SK-N-SH (cell line): ENCODE data around the gene PLPPR2. TPM values are rescaled to one million over a fixed set of nuclear protein-coding genes. Genes with fewer than 3 reads are reported as not detected.
"Not testable (repeated sequence)": the region's sequence is repeated elsewhere in the genome, so short reads cannot be mapped to it uniquely, and the experiment has no call there.

Experiments
- CTCF ChIA-PET: fragments of 300-600, 350-600 bp; formaldehyde crosslinking; extraction: SDS; loops from one replicate; lab custom pipeline; 2021; lab: Yijun Ruan, JAX
- POLR2A ChIA-PET: fragments of 350-600 bp; sonication (Branson Sonifier 250); formaldehyde crosslinking; extraction: SDS; loops from one replicate; lab custom pipeline; 2020; ENCODE audit warnings: antibody characterized with exemption, inconsistent platforms; lab: Yijun Ruan, JAX
- DNase-seq: peaks from one replicate; pipeline ENCODE4 v3.0.0; 2012
- H2AFZ ChIP-seq: fragments of 200-600 bp; sonication (generic); 2 replicates; pipeline ENCODE4 v1.8.1; 2016; ENCODE audit warnings: antibody characterized with exemption, mild to moderate bottlenecking, low read depth
- H3F3A ChIP-seq: fragments of 200-600 bp; sonication (generic); replicated peaks from 2 replicates; pipeline ENCODE3; 2016; ENCODE audit warnings: antibody characterized with exemption, mild to moderate bottlenecking; ENCODE audit not compliant: insufficient read depth
- H3K27ac ChIP-seq, 2 experiments: fragments of 200-500 bp in 1 of 2; fragments of 200-600 bp in 1 of 2; sonication (Bioruptor generic) in 1 of 2; sonication (generic), shearing (Covaris generic) in 1 of 2; 2 replicates each; pipeline versions ENCODE4 v1.5.1 to v1.6.1; 2014 to 2016; ENCODE audit warnings: low read depth in 2 of 2, inconsistent platforms in 1 of 2, low read length in 1 of 2, mild to moderate bottlenecking in 1 of 2, mixed read lengths in 1 of 2
- H3K27me3 ChIP-seq: fragments of 200-600 bp; sonication (generic), shearing (Covaris generic); 2 replicates; pipeline ENCODE4 v1.6.1; 2016; ENCODE audit warnings: mixed run types; ENCODE audit not compliant: insufficient read depth
- H3K36me3 ChIP-seq, 2 experiments: fragments of 200-500 bp in 1 of 2; fragments of 200-600 bp in 1 of 2; sonication (Bioruptor generic) in 1 of 2; sonication (generic) in 1 of 2; replicated peaks in 1 of 2; 2 replicates each; pipeline versions ENCODE3 to v1.5.1; 2014 to 2016; ENCODE audit warnings: low read length in 1 of 2, mild to moderate bottlenecking in 1 of 2; ENCODE audit not compliant: insufficient read depth in 2 of 2, control insufficient read depth in 1 of 2
- H3K4me1 ChIP-seq, 2 experiments: fragments of 200-500 bp in 1 of 2; fragments of 200-600 bp in 1 of 2; sonication (Bioruptor generic) in 1 of 2; sonication (generic), shearing (Covaris generic) in 1 of 2; 2 replicates each; pipeline versions ENCODE4 v1.5.1 to v1.6.1; 2014 to 2016; ENCODE audit warnings: low read depth in 1 of 2, low read length in 1 of 2, mixed run types in 1 of 2; ENCODE audit not compliant: insufficient read depth in 2 of 2, control insufficient read depth in 1 of 2
- H3K4me2 ChIP-seq: fragments of 200-600 bp; sonication (generic), shearing (Covaris generic); 2 replicates; pipeline ENCODE4 v1.6.1; 2017; ENCODE audit warnings: mixed run types
- H3K4me3 ChIP-seq, 2 experiments: fragments of 200-500 bp in 1 of 2; fragments of 200-600 bp in 1 of 2; sonication (Bioruptor generic) in 1 of 2; sonication (generic), shearing (Covaris generic) in 1 of 2; 2 replicates each; pipeline versions ENCODE4 v1.5.1 to v1.8.1; 2014 to 2016; ENCODE audit warnings: low read depth in 2 of 2, inconsistent platforms in 1 of 2, low read length in 1 of 2, mild to moderate bottlenecking in 1 of 2, mixed read lengths in 1 of 2, moderate library complexity in 1 of 2
- H3K79me2 ChIP-seq: fragments of 200-600 bp; sonication (generic); 2 replicates; pipeline ENCODE4 v1.8.1; 2017; ENCODE audit warnings: mild to moderate bottlenecking; ENCODE audit not compliant: insufficient read depth
- H3K9ac ChIP-seq: fragments of 200-600 bp; sonication (generic); 2 replicates; pipeline ENCODE4 v1.6.1; 2017; ENCODE audit warnings: mixed run types
- H3K9me2 ChIP-seq: fragments of 200-600 bp; sonication (generic); 2 replicates; pipeline ENCODE4 v1.6.1; 2017; ENCODE audit warnings: mixed run types
- H3K9me3 ChIP-seq: fragments of 200-600 bp; sonication (generic); 2 replicates; pipeline ENCODE4 v1.6.1; 2017; ENCODE audit warnings: mixed run types, mild to moderate bottlenecking, moderate library complexity
- H4K20me1 ChIP-seq: fragments of 200-600 bp; sonication (generic); 2 replicates; pipeline ENCODE4 v1.6.1; 2017; ENCODE audit warnings: mild to moderate bottlenecking, mixed run types; ENCODE audit not compliant: insufficient read depth
- CHD2 ChIP-seq: fragments of 150-350 bp; IDR thresholded peaks from 2 replicates; pipeline ENCODE4 v1.6.1; 2018; ENCODE audit warnings: low read length; ENCODE audit not compliant: partially characterized antibody
- CTCF ChIP-seq: fragments of 200-600 bp; sonication (generic); IDR thresholded peaks from 2 replicates; pipeline ENCODE4 v1.6.1; 2017; ENCODE audit warnings: antibody characterized with exemption, mild to moderate bottlenecking, moderate library complexity
- FOSL2 ChIP-seq: IDR thresholded peaks from 2 replicates; pipeline ENCODE4 v1.4.0; 2012; ENCODE audit warnings: low read depth, mild to moderate bottlenecking, moderate library complexity, borderline replicate concordance
- MEF2A ChIP-seq: IDR thresholded peaks from 2 replicates; pipeline ENCODE4 v1.4.0; 2012; ENCODE audit warnings: low read depth, borderline replicate concordance
- MXI1 ChIP-seq: IDR thresholded peaks from 2 replicates; pipeline ENCODE4 v1.6.1; 2012; ENCODE audit warnings: mild to moderate bottlenecking, low read depth, low read length, improper control_type of control experiment
- NFIC ChIP-seq: IDR thresholded peaks from 2 replicates; pipeline ENCODE4 v1.4.0; 2012; ENCODE audit warnings: borderline replicate concordance
- NRF1 ChIP-seq: IDR thresholded peaks from 2 replicates; pipeline ENCODE4 v1.6.1; 2012; ENCODE audit warnings: low read depth, mild to moderate bottlenecking, low read length
- POLR2AphosphoS5 ChIP-seq: IDR thresholded peaks from 2 replicates; pipeline ENCODE4 v1.6.1; 2012; ENCODE audit warnings: low read depth, low read length
- RCOR1 ChIP-seq: fragments of 150-350 bp; IDR thresholded peaks from 2 replicates; pipeline ENCODE4 v1.6.1; 2017; ENCODE audit warnings: antibody characterized with exemption, low read length
- RXRA ChIP-seq: IDR thresholded peaks from 2 replicates; pipeline ENCODE4 v1.4.0; 2012; ENCODE audit warnings: low read depth, mild to moderate bottlenecking, borderline replicate concordance
- SIN3A ChIP-seq: IDR thresholded peaks from 2 replicates; pipeline ENCODE4 v1.6.1; 2012; ENCODE audit warnings: low read depth, mild to moderate bottlenecking, low read length, moderate library complexity, borderline replicate concordance
- SMC3 ChIP-seq: IDR thresholded peaks from 2 replicates; pipeline ENCODE4 v1.6.1; 2012; ENCODE audit warnings: low read depth, low read length, improper control_type of control experiment
- TAF1 ChIP-seq: IDR thresholded peaks from 2 replicates; pipeline ENCODE4 v1.6.1; 2012; ENCODE audit warnings: low read depth, mild to moderate bottlenecking, low read length, moderate library complexity, borderline replicate concordance
- USF1 ChIP-seq: IDR thresholded peaks from 2 replicates; pipeline ENCODE4 v1.4.0; 2012; ENCODE audit warnings: low read depth, borderline replicate concordance
- YY1 ChIP-seq: IDR thresholded peaks from 2 replicates; pipeline ENCODE4 v1.4.0; 2012; ENCODE audit warnings: low read depth, mild to moderate bottlenecking
- WGBS: methylation state at CpG from one replicate; pipeline ENCODE4 v1.1.6; 2017; ENCODE audit warnings: low lambda C conversion rate; 5-methylcytosine and 5-hydroxymethylcytosine counted together
- polyA plus RNA-seq, 3 experiments: library from polyadenylated mRNA; depleted of rRNA; stranded (reverse); fragments of >200 nt; gene quantifications; 2 replicates each; pipeline ENCODE4 v1.2.3, GENCODE V29; 2012

The PLPPR2 gene
- polyA plus RNA-seq, 1 of the 3 experiments (the other 2 are of a cell fraction), result 26.2 TPM

DNA sequence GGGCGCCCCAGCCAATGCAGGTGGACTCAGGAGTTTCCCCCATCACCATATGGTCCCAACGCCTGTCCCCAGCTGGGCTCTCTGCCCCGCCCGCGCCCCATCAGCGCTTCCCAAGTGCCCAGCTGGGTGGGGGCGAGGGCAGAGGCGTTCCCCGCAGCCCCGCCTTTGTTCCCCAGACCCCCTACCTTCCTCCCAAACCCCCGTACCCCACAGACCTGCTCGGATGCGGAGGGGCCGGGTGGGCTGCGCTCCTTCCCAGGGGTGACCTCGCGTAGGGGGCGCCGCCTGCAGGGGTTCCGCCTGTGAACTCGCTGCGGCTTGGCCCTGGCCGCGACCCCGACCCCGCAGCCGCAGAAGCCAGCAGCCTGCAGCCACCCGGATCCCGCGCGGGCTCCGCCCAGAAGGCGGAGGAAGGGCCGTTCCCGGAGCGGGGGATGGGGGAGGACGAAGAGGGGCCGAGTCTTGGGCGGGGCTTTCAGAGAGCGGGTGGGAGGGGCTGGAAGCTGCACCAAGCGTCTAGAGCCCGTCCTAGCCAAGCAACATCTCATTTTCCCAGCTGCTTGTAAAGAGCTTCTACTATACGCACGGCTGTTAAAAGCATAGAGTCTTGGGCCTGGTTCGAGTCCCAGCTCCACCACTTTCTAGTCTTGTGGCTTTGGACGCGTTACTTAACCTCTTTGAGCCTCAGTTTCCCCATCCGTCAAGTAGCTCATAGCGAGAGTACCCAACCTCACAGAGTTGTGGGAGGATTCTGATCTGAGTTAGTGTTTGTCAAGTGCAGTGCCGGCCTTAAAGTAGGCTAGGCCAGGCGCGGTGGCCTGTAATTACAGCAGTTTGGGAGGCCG, 15.8 kb upstream of the PLPPR2 start, which contains the start of gene RAB3D:
Gene RAB3D, minus strand, starts transcription at position 404 of the 845 bp plus-strand sequence. CDS start 2,258 bp downstream, outside the sequence.
- TF ChIP-seq RXRA, result no peak
- TF ChIP-seq NFIC, result no peak
- TF ChIP-seq RCOR1, result peak; percentile 37; the same call in 1 of the 2 replicates
- peak; percentile 62 for TF ChIP-seq TAF1
- TF ChIP-seq POLR2AphosphoS5, result peak; percentile 75
- TF ChIP-seq FOSL2, result no peak
- TF ChIP-seq NRF1, result no peak
- TF ChIP-seq MEF2A, result no peak
- TF ChIP-seq CTCF, result no peak
- TF ChIP-seq SIN3A, result peak; percentile 17; the same call in 1 of the 2 replicates
- no peak; the same call in 1 of the 2 replicates for TF ChIP-seq MXI1
- no peak for TF ChIP-seq USF1
- peak; percentile 85 for TF ChIP-seq CHD2
- peak; percentile 20; the same call in 1 of the 2 replicates for TF ChIP-seq SMC3
- no peak for TF ChIP-seq YY1
- Histone ChIP-seq H3K4me2 (peak within 1 kb of the TSS; percentile 99), H2AFZ (peak within 1 kb of the TSS; percentile 97), H3K9me2 (no peaks in the 10 kb centered on the region), H3K4me1 (peaks cover 5 to 14% of the 10 kb centered on the region in 2 experiments; a peak in 2 of 4 replicates), H3K27ac (peak within 1 kb of the TSS in 1 of 2 experiments; percentile 66; a peak in 1 of 4 replicates), H3F3A (peaks cover 7% of the 10 kb centered on the region), H3K4me3 (peak within 1 kb of the TSS; percentile 66 to 88), H3K36me3 (peaks cover 12 to 14% of the 10 kb centered on the region in 2 experiments), H4K20me1 (peaks cover 7% of the 10 kb centered on the region), H3K9ac (peak within 1 kb of the TSS; percentile 78), H3K79me2 (no peaks in the 10 kb centered on the region), H3K27me3 (no peaks in the 10 kb centered on the region), H3K9me3 (no peaks in the 10 kb centered on the region)
- ChIA-PET CTCF (interaction anchor here (0.6 to 2.8 kb wide), 10 partner anchors 14 to 143 kb away, joined by 3 to 16 read pairs (median 4); partner anchors contain the start of genes ANGPTL8, EPOR and SWSAP1), POLR2A (interaction anchor here (1.3 to 4.2 kb wide), 5 partner anchors 13 to 35 kb away, joined by 3 to 17 read pairs (median 5); partner anchors contain the start of gene SWSAP1)
- peak; percentile 99 for DNase-seq
- WGBS, result 13% methylated on average over 24 of the region's 53 CpGs

- H3K4me3 ChIP-seq, result peak overlapping the region; percentile 66 to 88; a peak in 3 of 4 replicates
- not testable (repeated sequence) for H3K27me3 ChIP-seq, H4K20me1 ChIP-seq, H3K9me3 ChIP-seq, H3K79me2 ChIP-seq, DNase-seq, H3K9me2 ChIP-seq
- H3K9ac ChIP-seq, result peak overlapping the region; percentile 39; the same call in 1 of the 2 replicates
- peaks cover 10 to 12% of the 10 kb centered on the region in 2 experiments for H3K36me3 ChIP-seq
- WGBS, result 98% methylated on average over 8 of the region's 8 CpGs
- H2AFZ ChIP-seq, result peak overlapping the region; percentile 97
- POLR2A ChIA-PET, result interaction anchor here (1.6 to 4.2 kb wide), 4 partner anchors 13 to 35 kb away, joined by 4 to 17 read pairs (median 6); partner anchors contain the start of gene SWSAP1
- CTCF ChIA-PET, result interaction anchor here (0.8 to 2.8 kb wide), 5 partner anchors 18 to 143 kb away, joined by 3 to 16 read pairs (median 5); no protein-coding TSS in a partner anchor
- peak overlapping the region; percentile 99 for H3K4me2 ChIP-seq
- peak overlapping the region in 1 of 2 experiments; percentile 61; a peak in 1 of 4 replicates for H3K27ac ChIP-seq
- H3K4me1 ChIP-seq, result peaks cover 10 to 17% of the 10 kb centered on the region in 2 experiments; a peak in 2 of 4 replicates
- peaks cover 11% of the 10 kb centered on the region for H3F3A ChIP-seq
Observed at GRCh38 chr19:11340099-11340467, 15.1 kb upstream of the PLPPR2 start.
